NCI-H128 (cell line): ENCODE data around the gene TRIP10.
"Not testable (repeated sequence)": the region's sequence is repeated elsewhere in the genome, so short reads cannot be mapped to it uniquely, and the experiment has no call there.

Experiments used
- DNase-seq: peaks from one replicate; lab custom pipeline; 2025; ENCODE audit not compliant: unreplicated experiment; lab: John Stamatoyannopoulos, UW

TRIP10 gene

GRCh38 chr19:6739390-6739882, at the start of gene TRIP10:
TSS of gene TRIP10 (plus strand) at chr19:6739680. CDS start at chr19:6739762, 82 bp downstream.
- no peak for DNase-seq

DNA sequence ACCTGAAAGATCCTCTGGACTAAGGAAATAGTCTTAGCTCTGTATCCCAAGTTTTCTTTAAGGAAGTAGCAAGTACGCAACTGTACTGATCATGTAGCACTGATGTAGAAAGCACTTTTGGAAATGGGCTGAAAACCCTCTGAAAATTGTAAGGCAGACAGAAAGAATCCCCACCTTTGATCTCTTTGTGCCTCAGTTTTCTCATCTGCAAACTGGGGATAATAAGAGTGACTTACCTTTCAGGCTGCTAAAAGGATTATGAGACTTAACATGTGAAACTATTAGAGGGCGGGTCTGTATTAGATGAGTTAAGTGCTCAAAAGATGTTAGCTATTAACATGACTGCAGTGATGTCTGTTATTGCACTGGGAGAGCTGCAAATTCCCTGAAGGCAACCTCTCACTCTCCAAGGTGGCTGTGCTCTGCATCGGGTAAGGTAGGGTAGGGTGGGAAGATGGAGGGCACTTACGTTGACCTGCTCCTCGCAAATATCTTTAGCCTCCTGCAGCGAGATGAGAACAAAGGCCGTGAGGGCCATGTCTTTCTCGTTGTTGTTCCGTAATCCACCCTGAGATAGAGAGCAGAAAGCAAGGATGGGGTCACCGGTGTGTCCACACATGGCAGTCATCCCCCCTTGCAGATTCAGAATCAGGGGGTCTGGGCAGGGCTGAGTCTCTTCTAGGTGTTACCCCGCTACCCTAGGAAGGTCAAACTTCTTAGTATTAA, 49.2 kb upstream of the TRIP10 start:
- no peak for DNase-seq

GRCh38 chr19:6691342-6691741, 48.1 kb upstream of the TRIP10 start:
- no peak for DNase-seq

- DNase-seq = no peak
Measured at GRCh38 chr19:6692027-6692426, 47.5 kb upstream of the TRIP10 start.

- DNase-seq = no peak
Measured at GRCh38 chr19:6693056-6693471, 46.4 kb upstream of the TRIP10 start.

DNA sequence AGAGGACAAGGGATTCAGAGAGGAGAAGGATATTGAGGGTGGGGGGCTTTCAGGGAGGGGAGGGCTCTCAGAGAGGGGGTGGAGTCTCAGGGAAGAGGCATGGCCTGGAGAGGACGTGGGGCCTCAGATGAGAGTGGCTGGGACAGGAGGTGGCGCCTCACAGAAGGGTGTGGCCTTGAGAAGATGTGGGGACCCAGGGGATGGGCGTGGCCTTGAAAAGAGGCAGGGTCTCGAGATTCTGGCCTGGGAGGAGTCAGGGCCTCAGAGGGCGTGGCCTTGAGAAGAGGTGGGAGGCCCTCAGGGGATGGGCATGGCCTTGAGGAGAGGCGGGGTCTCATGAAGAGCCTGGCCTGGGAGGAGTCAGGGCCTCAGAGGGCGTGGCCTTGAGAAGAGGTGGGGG, 45.8 kb upstream of the TRIP10 start:
- DNase-seq = no peak

DNA sequence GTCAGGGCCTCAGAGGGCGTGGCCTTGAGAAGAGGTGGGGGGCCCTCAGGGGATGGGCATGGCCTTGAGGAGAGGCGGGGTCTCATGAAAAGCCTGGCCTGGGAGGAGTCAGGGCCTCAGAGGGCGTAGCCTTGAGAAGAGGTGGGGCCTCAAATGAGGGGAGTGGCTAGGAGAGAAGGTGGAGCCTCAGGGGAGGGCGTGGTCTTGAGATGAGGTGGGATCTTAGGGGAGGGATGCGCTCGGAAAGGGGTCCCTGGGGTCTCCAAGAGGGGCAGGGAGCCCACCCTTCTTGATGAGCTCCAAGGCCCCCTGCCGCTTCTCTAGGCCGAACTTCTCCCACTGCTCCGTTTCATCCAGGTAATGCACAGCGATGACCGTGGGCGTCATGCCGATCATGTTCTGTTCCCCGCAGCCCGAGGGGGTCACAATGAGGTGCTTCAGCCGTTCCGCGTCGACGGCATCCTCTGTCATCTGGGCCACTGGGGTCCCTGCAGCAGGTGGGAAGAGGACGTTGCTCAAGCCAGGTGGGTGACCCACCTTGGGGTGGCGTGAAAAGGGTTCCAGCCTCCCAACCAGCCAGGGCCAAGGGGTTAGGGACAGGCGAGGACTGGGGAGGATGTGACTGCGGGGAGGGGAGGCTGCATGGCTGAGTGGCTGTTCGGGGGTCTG, 45.2 kb upstream of the TRIP10 start:
- DNase-seq = no peak

- DNase-seq = no peak
Measured at GRCh38 chr19:6696239-6696820, 43.1 kb upstream of the TRIP10 start.

- DNase-seq = no peak
Measured at GRCh38 chr19:6697291-6697690, 42.2 kb upstream of the TRIP10 start.

DNA sequence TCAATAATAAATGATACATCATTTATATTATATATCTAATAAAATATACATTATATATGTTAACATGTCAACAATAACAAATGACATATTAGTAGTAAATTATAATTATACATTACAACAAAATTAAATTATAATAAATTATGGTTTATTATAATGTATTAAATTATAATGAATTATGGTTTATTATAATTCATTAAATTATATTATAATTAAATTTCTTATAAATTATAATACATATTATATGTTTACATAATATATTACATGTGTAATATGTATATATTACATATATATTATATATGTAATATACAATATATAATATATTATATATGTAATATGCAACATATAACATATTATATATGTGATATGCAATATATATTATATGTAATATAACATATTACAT, 39.5 kb upstream of the TRIP10 start:
- no peak for DNase-seq

- no peak for DNase-seq
Measured at GRCh38 chr19:6700586-6701316, 38.7 kb upstream of the TRIP10 start.

DNA sequence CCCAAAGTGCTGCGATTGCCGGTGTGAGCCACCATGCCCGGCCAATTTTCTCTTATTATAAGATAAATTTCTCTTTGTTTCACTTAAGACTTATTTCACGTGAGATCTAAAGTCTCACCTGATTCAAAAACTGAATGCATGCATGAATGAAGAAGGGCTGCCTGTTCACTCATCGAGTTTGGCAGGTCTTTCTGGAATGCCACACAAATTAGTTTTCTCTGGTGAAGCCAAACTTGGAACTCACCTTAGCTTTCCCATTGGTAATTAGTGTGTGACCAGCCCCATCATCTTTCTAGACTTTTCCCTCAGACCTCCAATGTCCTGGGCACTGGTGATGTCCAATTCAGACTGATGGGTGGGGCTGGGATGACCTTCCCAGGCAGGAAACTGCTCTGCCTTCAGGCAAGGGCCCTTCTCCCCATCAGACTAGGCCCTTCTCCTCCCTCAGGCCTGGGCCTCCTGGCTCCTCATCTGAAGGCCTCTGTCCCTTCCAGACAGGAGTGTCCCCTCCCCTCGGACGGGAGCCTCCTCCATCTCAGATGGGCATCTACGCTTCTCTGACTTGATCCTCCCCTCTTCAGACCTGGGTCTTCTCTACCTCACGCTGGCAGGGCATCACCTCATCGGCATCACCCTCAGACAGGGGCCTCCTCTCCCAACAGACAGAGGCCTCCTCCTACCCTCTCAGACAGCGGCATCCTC, 33.4 kb upstream of the TRIP10 start:
- DNase-seq = no peak

DNA sequence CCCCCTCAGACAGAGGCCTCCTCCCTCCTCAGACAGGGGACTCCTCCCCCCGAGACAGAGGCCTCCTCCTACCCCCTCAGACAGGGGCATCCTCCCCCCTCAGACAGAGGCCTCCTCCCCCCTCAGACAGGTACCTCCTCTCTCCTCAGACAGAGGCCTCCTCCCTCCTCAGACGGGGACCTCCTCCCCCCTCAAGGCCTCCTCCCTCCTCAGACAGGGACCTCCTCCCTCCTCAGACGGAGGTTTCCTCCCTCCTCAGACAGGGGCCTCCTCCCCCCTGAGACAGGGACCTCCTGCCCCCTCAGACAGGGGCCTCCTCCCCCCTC, 32.9 kb upstream of the TRIP10 start:
- DNase-seq = no peak

DNA sequence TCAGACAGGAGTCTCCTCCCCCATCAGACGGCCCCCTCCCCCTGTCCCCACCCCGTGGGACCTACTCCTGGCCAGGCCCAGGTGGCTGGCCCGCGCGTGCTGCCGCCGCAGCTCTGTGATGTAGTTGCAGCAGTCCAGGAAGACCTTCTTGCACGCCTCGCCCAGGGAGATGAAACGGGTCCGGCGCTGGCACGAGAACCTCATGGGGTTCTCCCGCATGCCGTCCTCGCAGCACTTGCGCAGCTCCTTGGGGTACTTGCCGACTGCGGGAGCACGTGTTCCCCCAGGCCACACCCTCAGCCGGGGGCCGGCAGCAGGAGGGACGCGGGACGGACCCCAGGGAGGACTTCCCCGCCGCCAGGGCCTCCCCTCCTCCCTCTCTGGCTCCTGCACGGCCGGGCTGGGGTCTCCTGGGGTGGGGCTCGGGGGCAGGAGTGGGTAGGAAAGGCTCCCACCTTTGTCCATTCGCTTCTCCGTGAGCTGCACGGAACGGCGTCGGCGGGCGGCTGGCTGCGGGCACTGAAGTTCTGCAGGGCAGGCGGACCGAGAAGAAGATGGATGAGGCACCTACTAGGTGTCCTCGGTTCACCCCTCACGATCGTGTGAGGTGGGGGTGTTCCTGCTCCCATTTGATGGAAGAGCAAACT, 32.3 kb upstream of the TRIP10 start:
- DNase-seq = no peak

- no peak for DNase-seq
Measured at GRCh38 chr19:6707658-6708018, 31.8 kb upstream of the TRIP10 start.

GRCh38 chr19:6708346-6708745, 31.1 kb upstream of the TRIP10 start:
- DNase-seq = no peak

GRCh38 chr19:6708913-6709312, 30.6 kb upstream of the TRIP10 start:
- not testable (repeated sequence) for DNase-seq

GRCh38 chr19:6709549-6709948, 29.9 kb upstream of the TRIP10 start:
- DNase-seq = no peak

- DNase-seq = no peak
Measured at GRCh38 chr19:6710273-6711077, 29.0 kb upstream of the TRIP10 start.

- DNase-seq = no peak
Measured at GRCh38 chr19:6711078-6711361, 28.5 kb upstream of the TRIP10 start.
